ENCODE results near the gene RAD51B. TPM values are rescaled to one million over a fixed set of nuclear protein-coding genes. Genes with fewer than 3 reads are reported as not detected.

The RAD51B gene
- total RNA-seq, 1 experiment from 2014 or later, result 16.7 TPM

DNA sequence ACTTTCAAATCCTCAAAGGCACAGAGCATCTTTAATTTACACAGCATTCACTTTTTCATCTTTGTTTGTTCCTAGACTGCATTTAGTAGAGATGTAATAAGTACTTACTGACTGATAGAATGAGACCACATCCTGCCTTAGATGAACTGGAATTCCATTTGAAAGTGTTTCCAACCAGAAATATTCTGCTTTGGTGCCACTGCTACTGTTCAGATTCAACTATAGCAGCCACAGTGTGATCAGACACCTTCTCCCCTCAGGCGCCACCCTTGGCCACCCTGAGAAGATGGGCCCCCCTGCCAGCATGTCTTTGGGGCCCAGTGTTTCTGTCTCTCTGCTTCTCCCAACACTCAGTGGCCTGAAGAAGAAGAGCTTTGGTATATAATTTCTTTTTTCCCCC, 449.1 kb downstream of the RAD51B start:
- Histone ChIP-seq H4K8ac (replicated peaks; ENCODE audit: insufficient read length, low read depth, low read length) (no peak overlapping the region), H3K79me1 (ENCODE audit: insufficient read depth, low read depth, low read length, poor library complexity, severe bottlenecking) (no peaks in the 10 kb centered on the region), H3K14ac (ENCODE audit: insufficient read depth, low read length) (no peak overlapping the region), H2BK15ac (ENCODE audit: low read depth, low read length) (no peak overlapping the region), H4K5ac (ENCODE audit: insufficient read length, low read depth, low read length) (no peak overlapping the region), H3K23me2 (ENCODE audit: insufficient read length, low read depth, low read length, poor library complexity, severe bottlenecking) (no peaks in the 10 kb centered on the region), H3T11ph (ENCODE audit: low read length) (no peak overlapping the region), H2AFZ (ENCODE audit: low read length) (no peak overlapping the region), H3K56ac (ENCODE audit: insufficient read length, low read depth, low read length) (no peak overlapping the region), H2BK20ac (ENCODE audit: low read depth, low read length, poor library complexity, severe bottlenecking) (no peak overlapping the region), H3K4ac (ENCODE audit: low read depth, low read length) (no peak overlapping the region), H2BK5ac (ENCODE audit: insufficient read length, low read length) (no peak overlapping the region), H3K4me2 (ENCODE audit: insufficient read depth, insufficient read length, low read length) (no peak overlapping the region), H3K27ac (ENCODE audit: insufficient read length, low read depth, low read length) (no peak overlapping the region), H3K4me1 (ENCODE audit: insufficient read depth, low read length) (peaks cover 3% of the 10 kb centered on the region; the same call in 1 of the 2 replicates), H3K9ac (ENCODE audit: extremely low read depth, insufficient read length, low read length) (no peak overlapping the region), H3K23ac (ENCODE audit: insufficient read length, low read depth, low read length) (no peak overlapping the region), H2BK12ac (ENCODE audit: insufficient read length, low read depth, low read length) (no peak overlapping the region), H3K79me2 (ENCODE audit: insufficient read depth, low read length) (no peaks in the 10 kb centered on the region), H3K9me3 (ENCODE audit: control insufficient read depth, low read depth, low read length) (no peaks in the 10 kb centered on the region), H3K27me3 (ENCODE audit: insufficient read depth, low read length) (no peaks in the 10 kb centered on the region), H2BK120ac (ENCODE audit: low read depth, low read length, poor library complexity, severe bottlenecking) (no peak overlapping the region), H4K20me1 (ENCODE audit: control insufficient read depth, insufficient read depth, insufficient read length) (no peaks in the 10 kb centered on the region), H2AK5ac (ENCODE audit: insufficient read length, low read length) (no peak overlapping the region), H3K18ac (ENCODE audit: insufficient read length, low read depth, low read length) (no peak overlapping the region), H4K91ac (ENCODE audit: insufficient read length, low read depth, low read length) (no peak overlapping the region)
- Mint-ChIP-seq H3K9me3 (no peaks in the 10 kb centered on the region), H3K36me3 (ENCODE audit: insufficient read depth in 1 of 3, low read depth in 3 of 3) (no peaks in the 10 kb centered on the region), H3K4me1 (peaks cover 21 to 23% of the 10 kb centered on the region in 2 experiments), H3K4me3 (no peak overlapping the region), H3K27me3 (ENCODE audit: low read depth) (0 out of 2 replicates have a peak, but pooled peaks cover 2% of the 10 kb centered on the region), H3K27ac (no peak overlapping the region)
- no peak for DNase-seq
- no peak for TF ChIP-seq CTCF (conservative IDR thresholded peaks at IDR 0.05)
- WGBS (ENCODE audit: extremely low coverage, insufficient read length, low lambda C conversion rate), result no CpG with 5 or more reads among the region's 1 CpG
